Left ventricle myocardium inferior (tissue), 1 donor: ENCODE results near the gene PLXNA3. TPM values are rescaled to one million over a fixed set of nuclear protein-coding genes. Genes with fewer than 3 reads are reported as not detected.

Experiments
- DNase-seq: peaks from one replicate; pipeline ENCODE4 v3.0.0-alpha.2; 2020
- H3K27ac ChIP-seq: fragments of 200-600 bp; replicated peaks from 2 replicates; pipeline ENCODE4 v1.8.0; 2021
- H3K27me3 ChIP-seq: fragments of 200-600 bp; 2 replicates; pipeline ENCODE4 v1.8.0; 2021; ENCODE audit warnings: low read depth
- H3K36me3 ChIP-seq: fragments of 200-600 bp; 2 replicates; pipeline ENCODE4 v1.8.0; 2021
- H3K4me1 ChIP-seq: fragments of 200-600 bp; 2 replicates; pipeline ENCODE4 v1.8.0; 2021
- H3K4me3 ChIP-seq: fragments of 200-600 bp; 2 replicates; pipeline ENCODE4 v1.8.0; 2021; ENCODE audit warnings: mild to moderate bottlenecking, moderate library complexity
- H3K9me3 ChIP-seq: fragments of 200-600 bp; replicated peaks from 2 replicates; pipeline ENCODE4 v1.8.0; 2021
- CTCF ChIP-seq: fragments of 200-600 bp; IDR thresholded peaks from 2 replicates; pipeline ENCODE4 v1.8.0; 2021; ENCODE audit warnings: antibody characterized with exemption, mild to moderate bottlenecking, borderline replicate concordance
- intact Hi-C: fragments of 100-400 bp; cut with micrococcal nuclease; formaldehyde crosslinking; loops from one replicate; pipeline ENCODE4 v1.11.0; 2022
- total RNA-seq: library from RNA; stranded (reverse); fragmentation: NEBNext Ultra II Directional; extraction: Animal tissue kit (Norgen Biotek cat#: 25700); gene quantifications from one replicate; pipeline ENCODE4 v1.2.1, GENCODE V29; 2021
- donor health status: DM: no; HTN: yes; CAD: no; lungs with severe emphysema.

Gene PLXNA3
- total RNA-seq, 1 donor from 2014 or later = 16.6 TPM

GRCh38 chrX:154452823-154453222 is 5.3 kb upstream of the PLXNA3 start:
- TF ChIP-seq CTCF = no peak
- no peaks in the 10 kb centered on the region for H3K9me3 ChIP-seq
- intact Hi-C loops = no loop called here
- peaks cover 28% of the 10 kb centered on the region for H3K36me3 ChIP-seq
- no peak overlapping the region for H3K27ac ChIP-seq
- H3K27me3 ChIP-seq = no peaks in the 10 kb centered on the region
- no peaks in the 10 kb centered on the region for H3K4me1 ChIP-seq
- DNase-seq = no peak
- no peak overlapping the region for H3K4me3 ChIP-seq

GRCh38 chrX:154457491-154458115 is 478 bp upstream of the PLXNA3 start:
- intact Hi-C loops = no loop called here
- no peak for DNase-seq
- H3K4me3 ChIP-seq = peak overlapping the region; percentile 75
- no peaks in the 10 kb centered on the region for H3K9me3 ChIP-seq
- H3K27me3 ChIP-seq = no peaks in the 10 kb centered on the region
- no peak for TF ChIP-seq CTCF
- H3K27ac ChIP-seq = peak overlapping the region; percentile 74
- no peaks in the 10 kb centered on the region for H3K36me3 ChIP-seq
- peaks cover 9% of the 10 kb centered on the region for H3K4me1 ChIP-seq

- H3K4me1 ChIP-seq = peaks cover 9% of the 10 kb centered on the region
- TF ChIP-seq CTCF = no peak
- H3K27ac ChIP-seq = peak overlapping the region; percentile 74
- no peaks in the 10 kb centered on the region for H3K9me3 ChIP-seq
- DNase-seq = peak; percentile 28
- no peaks in the 10 kb centered on the region for H3K27me3 ChIP-seq
- H3K4me3 ChIP-seq = peak overlapping the region; percentile 75
- peaks cover 3% of the 10 kb centered on the region for H3K36me3 ChIP-seq
- intact Hi-C loops = no loop called here
These were observed 1.1 kb downstream of the PLXNA3 start for GRCh38 chrX:154458954-154459778.

- no peak overlapping the region for H3K27ac ChIP-seq
- peaks cover 3% of the 10 kb centered on the region for H3K36me3 ChIP-seq
- no peaks in the 10 kb centered on the region for H3K27me3 ChIP-seq
- intact Hi-C loops = no loop called here
- peaks cover 9% of the 10 kb centered on the region for H3K4me1 ChIP-seq
- no peak for DNase-seq
- H3K9me3 ChIP-seq = no peaks in the 10 kb centered on the region
- TF ChIP-seq CTCF = no peak
- H3K4me3 ChIP-seq = peak overlapping the region; percentile 75
These were observed 1.8 kb downstream of the PLXNA3 start for GRCh38 chrX:154459832-154460231.

GRCh38 chrX:154460326-154460725 is 2.2 kb downstream of the PLXNA3 start:
- no peak for TF ChIP-seq CTCF
- Histone ChIP-seq H3K4me1 (peaks cover 9% of the 10 kb centered on the region), H3K9me3 (no peaks in the 10 kb centered on the region), H3K36me3 (peaks cover 4% of the 10 kb centered on the region), H3K27me3 (no peaks in the 10 kb centered on the region), H3K4me3 (no peak overlapping the region), H3K27ac (no peak overlapping the region)
- intact Hi-C loops = no loop called here
- no peak for DNase-seq
